HepG2 (cell line): Measurements from ENCODE around the gene BAG5. TPM values are rescaled to one million over a fixed set of nuclear protein-coding genes. Genes with fewer than 3 reads are reported as not detected.

Experiments used
- DR1 ChIP-seq: sonication (generic); formaldehyde crosslinking; IDR thresholded peaks from 2 replicates; pipeline ENCODE4 v1.8.0; 2021; ENCODE audit warnings: mild to moderate bottlenecking, missing genetic modification reagents, inconsistent platforms
- IRX3 ChIP-seq: sonication (generic); formaldehyde crosslinking; IDR thresholded peaks from 2 replicates; pipeline ENCODE4 v1.8.1; 2023; ENCODE audit warnings: mild to moderate bottlenecking, low read depth, missing genetic modification reagents, borderline replicate concordance
- MATR3 ChIP-seq: sonication (generic); formaldehyde crosslinking; IDR thresholded peaks from 2 replicates; pipeline ENCODE4 v1.4.0; 2020; ENCODE audit warnings: missing genetic modification reagents
- PAF1 ChIP-seq: IDR thresholded peaks from 2 replicates; pipeline ENCODE4 v1.6.1; 2016; ENCODE audit warnings: missing genetic modification reagents, missing compliant biosample characterization
- PRDM4 ChIP-seq: sonication (generic); formaldehyde crosslinking; IDR thresholded peaks from 2 replicates; pipeline ENCODE4 v1.9.0; 2021; ENCODE audit warnings: missing genetic modification reagents, borderline replicate concordance
- RFX1 ChIP-seq: fragments of 450-650 bp; IDR thresholded peaks from 2 replicates; pipeline ENCODE4 v1.6.1; 2017
- RXRA ChIP-seq: sonication (generic); formaldehyde crosslinking; IDR thresholded peaks from 2 replicates; pipeline ENCODE4 v1.5.1; 2020; ENCODE audit warnings: missing genetic modification reagents
- SCMH1 ChIP-seq: sonication (generic); formaldehyde crosslinking; IDR thresholded peaks from 2 replicates; pipeline ENCODE4 v1.9.0; 2021; ENCODE audit warnings: missing genetic modification reagents, mild to moderate bottlenecking, borderline replicate concordance
- SIX4 ChIP-seq: sonication (generic); formaldehyde crosslinking; IDR thresholded peaks from 2 replicates; pipeline ENCODE4 v1.4.0; 2020; ENCODE audit warnings: missing genetic modification reagents
- TSC22D2 ChIP-seq: sonication (generic); formaldehyde crosslinking; IDR thresholded peaks from 2 replicates; pipeline ENCODE4 v1.5.1; 2020; ENCODE audit warnings: missing genetic modification reagents, mild to moderate bottlenecking, borderline replicate concordance
- ZKSCAN1 ChIP-seq: fragments of 150-350 bp; IDR thresholded peaks from 2 replicates; pipeline ENCODE4 v1.6.1; 2014; ENCODE audit warnings: low read length
- ZKSCAN8 ChIP-seq: IDR thresholded peaks from 2 replicates; pipeline ENCODE4 v1.6.1; 2016; ENCODE audit warnings: borderline replicate concordance, missing genetic modification reagents, missing compliant biosample characterization
- ZNF496 ChIP-seq: sonication (generic); formaldehyde crosslinking; IDR thresholded peaks from 2 replicates; pipeline ENCODE4 v1.8.1; 2023; ENCODE audit warnings: mild to moderate bottlenecking, moderate library complexity, missing genetic modification reagents; ENCODE audit not compliant: insufficient replicate concordance
- ZNF574 ChIP-seq: sonication (generic); formaldehyde crosslinking; IDR thresholded peaks from 2 replicates; pipeline ENCODE4 v1.4.0; 2020; ENCODE audit warnings: missing genetic modification reagents
- ZNF598 ChIP-seq: sonication (generic); formaldehyde crosslinking; IDR thresholded peaks from 2 replicates; pipeline ENCODE4 v1.5.1; 2020; ENCODE audit warnings: mild to moderate bottlenecking, missing genetic modification reagents, borderline replicate concordance
- ZNF766 ChIP-seq: sonication (generic); formaldehyde crosslinking; IDR thresholded peaks from 2 replicates; pipeline ENCODE4 v1.5.0; 2020; ENCODE audit warnings: missing genetic modification reagents, borderline replicate concordance
- ZSCAN29 ChIP-seq: sonication (generic); formaldehyde crosslinking; conservative IDR thresholded peaks from 2 replicates; pipeline ENCODE4 v1.4.0; 2020; ENCODE audit warnings: mild to moderate bottlenecking, missing genetic modification reagents
- polyA plus RNA-seq, 8 experiments: library from polyadenylated mRNA; depleted of rRNA in 3 of 8; stranded (reverse) in 7 of 8; unstranded in 1 of 8; fragments of >200 nt; fragmentation: Illumina TruSeq in 4 of 8; extraction: Trizol in 4 of 8; gene quantifications; 2 replicates each; pipeline versions ENCODE4 v1.2.1 to v1.2.3, GENCODE V29; 2011 to 2016; ENCODE audit warnings: low read depth in 4 of 8, missing spikeins in 1 of 8, mixed read lengths in 1 of 8; ENCODE audit not compliant: insufficient read depth in 1 of 8
- total RNA-seq, 5 experiments: library from RNA; depleted of rRNA; stranded (reverse); fragments of >200 nt; fragmentation: Illumina TruSeq; extraction: Trizol; gene quantifications; 2 replicates each; pipeline ENCODE4 v1.2.3, GENCODE V29; 2016; ENCODE audit warnings: low read depth in 1 of 5
- TF ChIP-seq, protein P1 (sequence below): IDR thresholded peaks from 2 replicates; pipeline ENCODE4 v1.6.1; 2016; ENCODE audit warnings: low read depth
- TF ChIP-seq, protein P2 (sequence below): sonication (generic); formaldehyde crosslinking; IDR thresholded peaks from 2 replicates; pipeline ENCODE4 v1.8.0; 2022; ENCODE audit warnings: missing genetic modification reagents, mild to moderate bottlenecking, inconsistent platforms, borderline replicate concordance
- TF ChIP-seq, protein P3 (sequence below): sonication (generic); formaldehyde crosslinking; IDR thresholded peaks from 2 replicates; pipeline ENCODE4 v1.5.0; 2020; ENCODE audit warnings: missing genetic modification reagents

Gene BAG5
- total and polyA plus RNA-seq, 2 of the 13 experiments (the other 11 are each of a cell fraction or from before 2014, with no cell fraction given) = 3.5 to 21.0 TPM

GRCh38 chr14:103562429-103563225 lies at the start of gene BAG5, which contains the start of gene COA8 (continued):
- TF ChIP-seq ZNF496 (CRISPR knock-in tag) = no peak
- TF ChIP-seq DR1 (CRISPR knock-in tag) = no peak; the same call in 1 of the 2 replicates
- TF ChIP-seq SCMH1 (CRISPR knock-in tag) = no peak
- TF ChIP-seq MATR3 (CRISPR knock-in tag) = no peak
- no peak for TF ChIP-seq ZKSCAN8 (CRISPR knock-in tag)
- no peak for TF ChIP-seq RXRA (CRISPR knock-in tag)
- no peak for TF ChIP-seq ZNF598
- TF ChIP-seq RFX1 = no peak
- TF ChIP-seq ZSCAN29 (CRISPR knock-in tag) = no peak
- no peak; the same call in 1 of the 2 replicates for TF ChIP-seq SIX4 (CRISPR knock-in tag)
- no peak for TF ChIP-seq TSC22D2 (CRISPR knock-in tag)
- peak; percentile 42; the same call in 1 of the 2 replicates for TF ChIP-seq IRX3
- TF ChIP-seq, protein P1, sequence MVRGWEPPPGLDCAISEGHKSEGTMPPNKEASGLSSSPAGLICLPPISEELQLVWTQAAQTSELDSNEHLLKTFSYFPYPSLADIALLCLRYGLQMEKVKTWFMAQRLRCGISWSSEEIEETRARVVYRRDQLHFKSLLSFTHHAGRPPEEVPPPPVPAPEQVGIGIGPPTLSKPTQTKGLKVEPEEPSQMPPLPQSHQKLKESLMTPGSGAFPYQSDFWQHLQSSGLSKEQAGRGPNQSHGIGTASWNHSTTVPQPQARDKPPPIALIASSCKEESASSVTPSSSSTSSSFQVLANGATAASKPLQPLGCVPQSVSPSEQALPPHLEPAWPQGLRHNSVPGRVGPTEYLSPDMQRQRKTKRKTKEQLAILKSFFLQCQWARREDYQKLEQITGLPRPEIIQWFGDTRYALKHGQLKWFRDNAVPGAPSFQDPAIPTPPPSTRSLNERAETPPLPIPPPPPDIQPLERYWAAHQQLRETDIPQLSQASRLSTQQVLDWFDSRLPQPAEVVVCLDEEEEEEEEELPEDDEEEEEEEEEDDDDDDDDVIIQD = no peak
- no peak for TF ChIP-seq PRDM4 (CRISPR knock-in tag)
- TF ChIP-seq ZNF574 (CRISPR knock-in tag) = peak; percentile 85
- TF ChIP-seq ZKSCAN1 = no peak
- TF ChIP-seq, protein P2, sequence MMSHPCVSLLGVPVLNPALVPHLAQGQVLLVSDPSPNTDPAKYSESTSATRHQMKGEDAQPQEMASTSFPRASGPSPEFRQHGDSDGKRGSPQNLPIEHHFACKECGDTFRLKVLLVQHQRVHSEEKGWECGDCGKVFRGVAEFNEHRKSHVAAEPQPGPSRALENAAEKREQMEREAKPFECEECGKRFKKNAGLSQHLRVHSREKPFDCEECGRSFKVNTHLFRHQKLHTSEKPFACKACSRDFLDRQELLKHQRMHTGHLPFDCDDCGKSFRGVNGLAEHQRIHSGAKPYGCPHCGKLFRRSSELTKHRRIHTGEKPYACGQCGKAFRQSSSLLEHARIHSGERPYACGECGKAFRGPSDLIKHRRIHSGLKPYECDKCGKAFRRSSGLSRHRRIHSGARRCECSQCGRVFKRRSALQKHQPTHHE (CRISPR knock-in tag) = no peak
- TF ChIP-seq, protein P3, sequence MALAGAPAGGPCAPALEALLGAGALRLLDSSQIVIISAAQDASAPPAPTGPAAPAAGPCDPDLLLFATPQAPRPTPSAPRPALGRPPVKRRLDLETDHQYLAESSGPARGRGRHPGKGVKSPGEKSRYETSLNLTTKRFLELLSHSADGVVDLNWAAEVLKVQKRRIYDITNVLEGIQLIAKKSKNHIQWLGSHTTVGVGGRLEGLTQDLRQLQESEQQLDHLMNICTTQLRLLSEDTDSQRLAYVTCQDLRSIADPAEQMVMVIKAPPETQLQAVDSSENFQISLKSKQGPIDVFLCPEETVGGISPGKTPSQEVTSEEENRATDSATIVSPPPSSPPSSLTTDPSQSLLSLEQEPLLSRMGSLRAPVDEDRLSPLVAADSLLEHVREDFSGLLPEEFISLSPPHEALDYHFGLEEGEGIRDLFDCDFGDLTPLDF (CRISPR knock-in tag) = peak; percentile 42; the same call in 1 of the 2 replicates
- TF ChIP-seq ZNF766 (CRISPR knock-in tag) = no peak
- no peak for TF ChIP-seq PAF1
